Measurements from ENCODE around the gene AUTS2. TPM values are rescaled to one million over a fixed set of nuclear protein-coding genes. Genes with fewer than 3 reads are reported as not detected.

AUTS2 gene
- total and polyA plus RNA-seq, 9 of the 15 experiments (the other 6 are each of a cell fraction or from before 2014, with no cell fraction given), result 0.58 TPM; not detected in 8

DNA sequence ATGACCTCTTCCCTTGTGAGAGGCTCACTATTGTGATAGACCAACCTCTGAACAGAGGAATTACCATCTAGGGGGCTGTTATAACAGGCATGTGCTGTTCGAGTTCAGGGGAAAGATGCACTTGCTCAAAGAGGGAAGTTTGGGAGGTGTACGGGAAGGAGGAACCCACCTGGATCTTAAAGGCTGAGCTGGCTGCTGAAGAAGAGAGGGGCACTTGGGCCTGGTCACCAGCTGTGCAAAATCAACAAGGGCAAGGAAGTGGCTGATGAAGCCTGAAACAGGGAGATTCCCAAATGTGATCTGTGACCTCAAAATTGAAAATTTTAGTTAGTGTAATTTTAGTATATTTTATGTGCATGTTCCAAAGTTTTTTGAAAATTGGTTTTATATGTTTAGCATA, 407.2 kb downstream of the AUTS2 start:
- ATAC-seq (no peak), DNase-seq (ENCODE audit: extremely low read depth in 1 of 4, low spot score in 3 of 4) (no peak), FAIRE-seq (no peak)
- Histone ChIP-seq H3K27me3 (ENCODE audit: control insufficient read depth in 2 of 2, insufficient read depth in 2 of 2, low read length in 2 of 2) (no peaks in the 10 kb centered on the region), H3K27ac (ENCODE audit: extremely low read depth, low read depth, low read length) (no peak overlapping the region), H3K36me3 (ENCODE audit: control insufficient read depth, insufficient read depth, low read length) (no peaks in the 10 kb centered on the region), H3K4me1 (replicated peaks in 1 of 2; ENCODE audit: control insufficient read depth in 2 of 2, insufficient read depth in 2 of 2, low read length in 2 of 2) (no peaks in the 10 kb centered on the region), H2AFZ (ENCODE audit: low read depth, low read length) (no peak overlapping the region), H3K4me2 (ENCODE audit: insufficient read depth, low read length) (no peak overlapping the region), H4K20me1 (replicated peaks; ENCODE audit: control insufficient read depth, insufficient read depth, low read length) (no peaks in the 10 kb centered on the region), H3K4me3 (no peak overlapping the region), H3K9me1 (ENCODE audit: control insufficient read depth, insufficient read depth, low read length) (no peaks in the 10 kb centered on the region), H3K9ac (ENCODE audit: insufficient read depth in 1 of 2, low read depth in 2 of 2, low read length in 2 of 2) (no peak overlapping the region), H3K9me3 (replicated peaks; ENCODE audit: control insufficient read depth, insufficient read depth, low read depth, low read length) (no peaks in the 10 kb centered on the region), H3K79me2 (ENCODE audit: control insufficient read depth, insufficient read depth, low read length) (no peaks in the 10 kb centered on the region)
- BruUV-seq (replicated peaks), result no TSS peak
- TF ChIP-seq, protein P1, sequence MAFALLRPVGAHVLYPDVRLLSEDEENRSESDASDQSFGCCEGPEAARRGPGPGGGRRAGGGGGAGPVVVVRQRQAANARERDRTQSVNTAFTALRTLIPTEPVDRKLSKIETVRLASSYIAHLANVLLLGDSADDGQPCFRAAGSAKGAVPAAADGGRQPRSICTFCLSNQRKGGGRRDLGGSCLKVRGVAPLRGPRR (CRISPR knock-in tag; IDR thresholded peaks at IDR 0.05), result no peak
- ChIA-PET CTCF (ENCODE audit: low intra/inter-chr PET ratio) (no interaction called here), POLR2A (no interaction called here)
- in situ Hi-C loops (cut with MboI) (no loop called here), intact Hi-C loops (cut with micrococcal nuclease) (no loop called here)
- WGBS (ENCODE audit: insufficient coverage, low coverage, missing lambda C conversion rate), result 0% methylated on average over 2 of the region's 2 CpGs

DNA sequence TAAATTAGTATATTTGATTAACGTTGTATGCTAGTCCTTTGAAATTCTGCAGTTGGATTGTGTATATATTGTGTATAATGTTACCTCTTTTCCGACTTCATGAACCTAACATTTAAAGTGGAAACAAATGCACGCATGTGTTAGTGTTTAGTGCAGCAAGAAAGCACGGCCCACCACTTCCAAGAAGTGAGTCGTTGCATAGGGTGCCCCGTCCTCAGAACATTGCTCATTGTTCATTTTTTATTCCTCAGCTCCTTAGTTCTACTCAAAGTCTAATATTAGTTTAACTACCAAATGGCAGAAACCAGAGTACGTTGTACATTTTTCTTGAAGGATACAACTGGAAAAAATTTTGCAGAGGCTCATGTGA, 407.6 kb downstream of the AUTS2 start:
- FAIRE-seq (no peak), ATAC-seq (no peak), DNase-seq (ENCODE audit: extremely low read depth in 1 of 4, low spot score in 3 of 4) (no peak)
- no peaks in the 10 kb centered on the region for H4K20me1 ChIP-seq (replicated peaks; ENCODE audit: control insufficient read depth, insufficient read depth, low read length)
- H3K4me1 ChIP-seq (replicated peaks in 1 of 2; ENCODE audit: control insufficient read depth in 2 of 2, insufficient read depth in 2 of 2, low read length in 2 of 2), result no peaks in the 10 kb centered on the region
- no peaks in the 10 kb centered on the region for H3K36me3 ChIP-seq (ENCODE audit: control insufficient read depth, insufficient read depth, low read length)
- in situ Hi-C loops (cut with MboI), result no loop called here
- H3K27me3 ChIP-seq (ENCODE audit: control insufficient read depth in 2 of 2, insufficient read depth in 2 of 2, low read length in 2 of 2), result no peaks in the 10 kb centered on the region
- ChIA-PET POLR2A (no interaction called here), CTCF (ENCODE audit: low intra/inter-chr PET ratio) (no interaction called here)
- intact Hi-C loops (cut with micrococcal nuclease), result no loop called here
- BruUV-seq (replicated peaks), result no TSS peak
- no peaks in the 10 kb centered on the region for H3K9me1 ChIP-seq (ENCODE audit: control insufficient read depth, insufficient read depth, low read length)
- TF ChIP-seq TCF3 (CRISPR knock-in tag; IDR thresholded peaks at IDR 0.05) (no peak), ZNF764 (CRISPR knock-in tag; IDR thresholded peaks at IDR 0.05; ENCODE audit: low read depth) (no peak), ZNF165 (CRISPR knock-in tag; IDR thresholded peaks at IDR 0.05; ENCODE audit: borderline replicate concordance) (no peak), EHMT2 (IDR thresholded peaks at IDR 0.05) (no peak), ZNF175 (CRISPR knock-in tag; IDR thresholded peaks at IDR 0.05; ENCODE audit: low read depth) (no peak), POLR2AphosphoS2 (IDR thresholded peaks at IDR 0.05; ENCODE audit: low read length) (no peak)
- TF ChIP-seq, protein P2, sequence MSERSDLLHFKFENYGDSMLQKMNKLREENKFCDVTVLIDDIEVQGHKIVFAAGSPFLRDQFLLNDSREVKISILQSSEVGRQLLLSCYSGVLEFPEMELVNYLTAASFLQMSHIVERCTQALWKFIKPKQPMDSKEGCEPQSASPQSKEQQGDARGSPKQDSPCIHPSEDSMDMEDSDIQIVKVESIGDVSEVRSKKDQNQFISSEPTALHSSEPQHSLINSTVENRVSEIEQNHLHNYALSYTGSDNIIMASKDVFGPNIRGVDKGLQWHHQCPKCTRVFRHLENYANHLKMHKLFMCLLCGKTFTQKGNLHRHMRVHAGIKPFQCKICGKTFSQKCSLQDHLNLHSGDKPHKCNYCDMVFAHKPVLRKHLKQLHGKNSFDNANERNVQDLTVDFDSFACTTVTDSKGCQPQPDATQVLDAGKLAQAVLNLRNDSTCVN (CRISPR knock-in tag; IDR thresholded peaks at IDR 0.05), result no peak
- no peak overlapping the region for H3K4me3 ChIP-seq
- no peaks in the 10 kb centered on the region for H3K9me3 ChIP-seq (replicated peaks; ENCODE audit: control insufficient read depth, insufficient read depth, low read depth, low read length)
- H3K4me2 ChIP-seq (ENCODE audit: insufficient read depth, low read length), result no peak overlapping the region
- no peak overlapping the region for H3K9ac ChIP-seq (ENCODE audit: insufficient read depth in 1 of 2, low read depth in 2 of 2, low read length in 2 of 2)
- WGBS (ENCODE audit: insufficient coverage, low coverage, missing lambda C conversion rate), result 3% methylated on average over 7 of the region's 7 CpGs
- no peak overlapping the region for H2AFZ ChIP-seq (ENCODE audit: low read depth, low read length)
- H3K79me2 ChIP-seq (ENCODE audit: control insufficient read depth, insufficient read depth, low read length), result no peaks in the 10 kb centered on the region
- H3K27ac ChIP-seq (ENCODE audit: extremely low read depth, low read depth, low read length), result no peak overlapping the region
